Dermis lymphatic vessel endothelial cell (primary cell): ENCODE results near the gene TUT4. TPM values are rescaled to one million over a fixed set of nuclear protein-coding genes. Genes with fewer than 3 reads are reported as not detected.

Source experiments
- total RNA-seq: library from RNA; depleted of rRNA; stranded (reverse); fragments of >200 nt; gene quantifications from 2 replicates; pipeline ENCODE4 v1.2.1, GENCODE V29; 2014

TUT4 gene, protein sequence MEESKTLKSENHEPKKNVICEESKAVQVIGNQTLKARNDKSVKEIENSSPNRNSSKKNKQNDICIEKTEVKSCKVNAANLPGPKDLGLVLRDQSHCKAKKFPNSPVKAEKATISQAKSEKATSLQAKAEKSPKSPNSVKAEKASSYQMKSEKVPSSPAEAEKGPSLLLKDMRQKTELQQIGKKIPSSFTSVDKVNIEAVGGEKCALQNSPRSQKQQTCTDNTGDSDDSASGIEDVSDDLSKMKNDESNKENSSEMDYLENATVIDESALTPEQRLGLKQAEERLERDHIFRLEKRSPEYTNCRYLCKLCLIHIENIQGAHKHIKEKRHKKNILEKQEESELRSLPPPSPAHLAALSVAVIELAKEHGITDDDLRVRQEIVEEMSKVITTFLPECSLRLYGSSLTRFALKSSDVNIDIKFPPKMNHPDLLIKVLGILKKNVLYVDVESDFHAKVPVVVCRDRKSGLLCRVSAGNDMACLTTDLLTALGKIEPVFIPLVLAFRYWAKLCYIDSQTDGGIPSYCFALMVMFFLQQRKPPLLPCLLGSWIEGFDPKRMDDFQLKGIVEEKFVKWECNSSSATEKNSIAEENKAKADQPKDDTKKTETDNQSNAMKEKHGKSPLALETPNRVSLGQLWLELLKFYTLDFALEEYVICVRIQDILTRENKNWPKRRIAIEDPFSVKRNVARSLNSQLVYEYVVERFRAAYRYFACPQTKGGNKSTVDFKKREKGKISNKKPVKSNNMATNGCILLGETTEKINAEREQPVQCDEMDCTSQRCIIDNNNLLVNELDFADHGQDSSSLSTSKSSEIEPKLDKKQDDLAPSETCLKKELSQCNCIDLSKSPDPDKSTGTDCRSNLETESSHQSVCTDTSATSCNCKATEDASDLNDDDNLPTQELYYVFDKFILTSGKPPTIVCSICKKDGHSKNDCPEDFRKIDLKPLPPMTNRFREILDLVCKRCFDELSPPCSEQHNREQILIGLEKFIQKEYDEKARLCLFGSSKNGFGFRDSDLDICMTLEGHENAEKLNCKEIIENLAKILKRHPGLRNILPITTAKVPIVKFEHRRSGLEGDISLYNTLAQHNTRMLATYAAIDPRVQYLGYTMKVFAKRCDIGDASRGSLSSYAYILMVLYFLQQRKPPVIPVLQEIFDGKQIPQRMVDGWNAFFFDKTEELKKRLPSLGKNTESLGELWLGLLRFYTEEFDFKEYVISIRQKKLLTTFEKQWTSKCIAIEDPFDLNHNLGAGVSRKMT (N-terminal part only)
- total RNA-seq: 14.5 and 22.4 TPM in 2 replicates

DNA sequence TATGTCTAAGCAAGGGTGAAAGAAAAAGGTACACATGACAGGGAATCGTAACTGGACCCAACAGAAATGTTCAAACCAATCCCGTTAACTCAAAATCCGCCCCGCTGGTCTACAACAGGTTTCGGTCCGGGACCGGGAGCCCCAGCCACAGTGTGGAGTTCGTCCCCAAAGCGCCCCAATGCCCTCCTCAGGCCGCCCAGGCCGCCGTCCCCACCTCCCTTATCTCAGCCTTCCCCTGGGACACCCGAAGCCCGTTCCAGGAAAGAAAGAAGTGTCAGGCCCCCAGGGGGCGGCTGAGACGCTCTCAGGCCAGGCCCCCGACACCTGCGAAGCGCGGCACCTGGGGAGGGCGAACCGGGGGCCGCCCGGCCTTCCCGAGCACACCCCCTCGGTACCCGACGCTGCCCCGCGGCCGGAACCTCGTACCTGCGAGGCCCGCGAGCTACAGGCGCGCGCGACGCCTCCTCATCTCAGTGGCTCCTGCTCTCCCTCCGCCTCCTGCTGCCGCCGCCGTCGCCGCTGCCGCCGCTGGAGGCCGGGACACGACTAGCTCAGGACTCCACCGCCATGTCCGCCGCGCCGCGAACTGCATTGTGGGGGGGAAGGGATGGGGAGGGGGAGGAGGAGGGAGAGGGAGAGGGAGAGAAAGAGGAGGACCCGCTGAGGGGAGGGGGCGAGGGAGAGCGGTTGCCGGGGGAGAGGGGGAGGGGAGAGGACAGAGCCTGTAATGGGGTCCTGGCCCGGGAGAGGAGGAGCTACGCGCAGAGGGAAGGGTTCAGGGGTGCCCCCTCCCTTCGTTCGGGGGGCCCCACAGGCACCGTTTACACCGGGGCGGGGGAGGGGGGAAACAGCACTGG, at the start of gene TUT4:
TUT4 (minus strand) TSS at position 588 of the 857 bp plus-strand sequence. CDS start 26,812 bp downstream, outside the sequence.

DNA sequence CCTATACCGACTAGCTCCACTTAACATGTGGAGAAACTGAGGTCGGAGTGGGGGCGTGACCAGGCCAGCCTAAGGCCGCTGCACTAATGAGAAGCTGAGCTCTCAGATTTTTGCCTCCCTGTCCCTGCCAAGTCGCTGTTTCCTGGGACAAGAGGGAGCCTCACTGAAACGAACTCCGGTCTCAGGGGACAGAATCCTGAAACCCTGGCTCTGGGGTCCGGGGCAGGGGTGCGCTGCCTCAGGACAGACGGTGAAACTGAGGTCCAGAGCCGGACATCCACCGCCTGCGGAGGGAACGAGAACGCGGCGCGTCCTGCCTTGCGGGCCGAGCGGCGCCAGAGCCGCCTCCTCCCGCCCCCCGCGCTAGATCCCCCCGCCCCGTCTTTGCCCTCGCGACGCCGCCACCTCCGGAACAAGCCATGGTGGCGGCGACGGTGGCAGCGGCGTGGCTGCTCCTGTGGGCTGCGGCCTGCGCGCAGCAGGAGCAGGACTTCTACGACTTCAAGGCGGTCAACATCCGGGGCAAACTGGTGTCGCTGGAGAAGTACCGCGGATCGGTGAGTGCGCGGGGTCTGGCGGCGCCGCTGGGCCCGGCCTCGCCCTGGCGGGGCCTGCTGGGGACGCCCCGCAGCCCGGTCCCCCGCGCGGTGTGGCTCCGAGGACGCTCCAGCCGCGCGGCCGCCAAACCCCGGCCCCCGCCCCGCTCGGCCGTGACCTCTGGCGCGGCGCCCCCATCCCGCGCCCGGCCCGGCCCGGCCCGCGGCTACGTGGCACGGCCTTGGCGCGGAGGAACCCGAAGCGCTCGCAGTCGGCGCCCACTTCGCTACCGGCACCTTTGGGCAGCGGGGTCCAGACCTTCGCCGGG, 49.3 kb upstream of the TUT4 start, which contains the start of gene GPX7:
GPX7 (plus strand) TSS at position 381 of the 865 bp plus-strand sequence; CDS start at position 420, 39 bp downstream.

DNA sequence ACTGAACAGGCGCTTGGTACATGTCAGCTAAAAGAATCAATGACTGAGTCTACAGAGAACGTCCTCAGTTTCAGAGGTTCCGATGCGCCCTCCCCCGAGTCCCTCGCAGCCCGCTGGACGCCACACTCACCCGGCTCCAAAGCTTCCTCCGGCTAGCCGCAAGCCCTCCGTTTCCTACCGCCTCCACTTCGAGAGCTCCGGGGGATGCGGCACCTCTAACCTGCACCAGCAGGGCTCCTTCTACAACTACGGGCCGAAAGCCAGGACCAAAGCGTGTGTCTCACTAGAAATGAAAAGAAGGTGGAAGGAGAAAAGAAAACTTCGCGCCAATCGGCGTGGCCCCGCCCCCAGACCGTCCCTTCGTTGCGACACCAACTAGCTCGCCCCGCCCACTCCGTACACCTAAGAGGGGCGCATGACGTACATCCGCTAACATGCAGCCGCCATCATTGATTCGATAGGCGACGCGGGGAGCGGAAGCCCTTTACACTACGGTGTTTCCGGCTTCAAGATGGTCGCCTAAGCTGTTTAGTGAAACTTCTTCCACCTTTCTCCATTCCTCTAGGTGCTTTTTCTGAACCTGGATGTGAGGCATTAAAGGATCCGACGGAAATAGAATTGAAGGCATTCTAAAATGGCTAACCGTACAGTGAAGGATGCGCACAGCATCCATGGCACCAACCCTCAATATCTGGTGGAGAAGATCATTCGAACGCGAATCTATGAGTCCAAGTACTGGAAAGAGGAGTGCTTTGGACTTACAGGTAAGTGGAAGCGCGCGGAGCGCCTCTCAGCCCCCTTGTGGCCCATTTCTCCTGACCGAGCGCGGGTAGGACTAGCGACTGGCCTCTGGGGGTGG, 148.5 kb downstream of the TUT4 start, which contains the start of the genes ORC1 and PRPF38A:
ORC1 (minus strand) TSS at position 308 of the 859 bp plus-strand sequence. CDS start 2,200 bp downstream, outside the sequence.
PRPF38A (plus strand) TSS at position 487 of the 859 bp plus-strand sequence; CDS start at position 635, 148 bp downstream.

Other genes starting within 250 kb of the TUT4 start
- 19.7 and 21.0 TPM in 2 replicates for gene CC2D1B, start 186.9 kb downstream of the TUT4 start, total RNA-seq
- 1.5 TPM in 2 replicates for gene ORC1, start 148.7 kb downstream of the TUT4 start, total RNA-seq
- gene PRPF38A, start 148.5 kb downstream of the TUT4 start, total RNA-seq: 12.9 and 15.0 TPM in 2 replicates
- gene GPX7, start 49.3 kb upstream of the TUT4 start, total RNA-seq: 13.5 and 13.6 TPM in 2 replicates
- not detected in 2 replicates for gene SHISAL2A, start 80.1 kb upstream of the TUT4 start, total RNA-seq
- gene COA7, start 145.3 kb upstream of the TUT4 start, total RNA-seq: 7.9 and 13.3 TPM in 2 replicates
- 30.0 and 37.4 TPM in 2 replicates for gene ZYG11B, start 173.4 kb upstream of the TUT4 start, total RNA-seq